Left hindlimb (tissue), 1 donor: ENCODE data around the gene ZNF274.
"Not testable (repeated sequence)": the region's sequence is repeated elsewhere in the genome, so short reads cannot be mapped to it uniquely, and the experiment has no call there.

Source experiments
- DNase-seq: peaks from one replicate; pipeline ENCODE4 v3.0.0-alpha.2; 2018

Gene ZNF274

DNA sequence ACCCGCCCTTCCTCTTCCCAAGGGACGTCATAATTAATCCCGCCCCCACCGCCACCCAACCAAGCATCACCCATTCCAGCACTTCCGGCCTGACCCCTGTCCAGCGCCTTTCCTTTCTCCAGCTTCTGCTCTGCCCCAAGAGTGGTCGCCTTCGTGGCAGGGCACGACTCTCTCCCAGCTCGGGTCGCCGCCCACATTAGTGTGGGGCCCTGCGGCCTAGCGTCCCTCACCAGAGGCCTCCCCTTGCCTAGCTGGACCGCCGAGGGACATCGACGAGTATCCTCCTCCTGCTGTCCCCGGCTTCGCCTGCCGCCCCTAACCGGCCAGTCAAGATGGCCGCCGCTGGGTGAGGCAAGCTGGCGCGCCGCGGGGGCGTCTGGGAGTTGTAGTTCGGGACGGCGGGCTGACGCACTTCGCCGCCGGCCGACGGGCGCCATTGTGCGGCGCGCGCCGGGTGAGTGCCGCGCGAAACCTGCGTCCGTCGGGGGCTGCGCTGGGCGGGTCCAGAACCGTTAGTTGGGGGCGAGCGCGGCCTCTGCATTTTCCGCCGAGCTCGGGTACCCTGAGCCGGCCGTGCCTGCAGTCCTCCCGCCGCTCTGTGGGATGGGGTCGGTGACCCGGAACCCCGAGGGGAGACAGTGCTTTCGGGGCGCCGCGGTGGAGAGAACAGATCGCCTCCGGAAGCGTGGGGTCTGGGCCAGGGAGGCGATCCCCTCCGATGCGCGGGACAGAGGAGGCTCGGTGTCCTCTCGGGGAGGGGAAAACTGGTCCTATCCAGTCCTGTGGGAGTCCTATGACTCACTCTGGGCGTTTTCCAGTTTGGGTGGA lies at the start of gene ZNF274:
Gene ZNF274, plus strand, starts transcription at position 73 of the 828 bp plus-strand sequence. CDS start 905 bp downstream, outside the sequence.
- DNase-seq: peak; percentile 92

DNA sequence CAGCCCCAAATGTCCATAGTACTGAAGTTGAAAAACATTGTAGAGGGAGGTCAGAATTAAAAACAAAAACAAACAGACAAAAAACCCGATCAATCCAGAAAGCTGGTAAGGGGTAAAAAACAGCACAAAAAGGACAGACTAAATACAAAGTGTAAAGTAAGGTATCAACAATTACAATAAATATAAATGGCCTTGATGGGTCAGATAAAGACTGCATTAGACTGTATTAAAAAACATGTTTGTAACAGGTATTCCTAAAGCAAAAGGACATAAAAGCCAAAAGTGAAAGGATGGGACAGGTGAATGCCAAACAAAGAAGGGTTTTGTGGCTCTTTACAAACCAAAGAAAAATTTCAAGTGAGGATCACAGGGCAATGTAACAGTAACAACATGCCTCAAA lies 48.6 kb upstream of the ZNF274 start:
- no peak for DNase-seq

DNA sequence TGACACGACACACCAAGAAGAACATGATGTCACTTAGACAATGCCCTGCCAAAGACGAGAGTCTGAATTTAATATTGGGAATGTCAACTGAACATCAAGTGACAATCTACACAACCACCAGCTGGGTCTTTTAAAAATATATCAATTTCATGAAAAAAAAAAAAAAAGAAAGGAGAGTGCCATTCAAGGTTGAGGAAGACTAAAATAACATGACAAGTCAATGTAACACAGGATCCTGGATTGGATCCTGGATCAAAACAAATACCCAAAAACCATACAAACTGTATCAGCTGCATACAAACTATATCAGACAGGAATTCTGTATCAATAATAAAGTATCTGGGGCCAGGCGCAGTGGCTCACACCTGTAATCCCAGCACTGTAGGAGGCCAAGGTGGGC lies 37.0 kb upstream of the ZNF274 start:
- DNase-seq: no peak

DNA sequence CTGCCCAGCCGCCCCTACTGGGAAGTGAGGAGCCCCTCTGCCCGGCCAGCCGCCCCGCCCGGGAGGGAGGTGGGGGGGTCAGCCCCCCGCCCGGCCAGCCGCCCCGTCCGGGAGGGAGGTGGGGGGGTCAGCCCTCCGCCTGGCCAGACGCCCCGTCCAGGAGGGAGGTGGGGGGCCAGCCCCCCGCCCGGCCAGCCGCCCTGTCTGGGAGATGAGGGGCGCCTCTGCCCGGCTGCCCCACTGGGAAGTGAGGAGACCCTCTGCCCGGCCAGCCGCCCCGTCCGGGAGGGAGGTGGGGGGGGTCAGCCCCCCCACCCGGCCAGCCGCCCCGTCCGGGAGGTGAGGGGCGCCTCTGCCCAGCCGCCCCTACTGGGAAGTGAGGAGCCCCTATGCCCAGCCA lies 35.4 kb upstream of the ZNF274 start:
- DNase-seq: not testable (repeated sequence)

DNA sequence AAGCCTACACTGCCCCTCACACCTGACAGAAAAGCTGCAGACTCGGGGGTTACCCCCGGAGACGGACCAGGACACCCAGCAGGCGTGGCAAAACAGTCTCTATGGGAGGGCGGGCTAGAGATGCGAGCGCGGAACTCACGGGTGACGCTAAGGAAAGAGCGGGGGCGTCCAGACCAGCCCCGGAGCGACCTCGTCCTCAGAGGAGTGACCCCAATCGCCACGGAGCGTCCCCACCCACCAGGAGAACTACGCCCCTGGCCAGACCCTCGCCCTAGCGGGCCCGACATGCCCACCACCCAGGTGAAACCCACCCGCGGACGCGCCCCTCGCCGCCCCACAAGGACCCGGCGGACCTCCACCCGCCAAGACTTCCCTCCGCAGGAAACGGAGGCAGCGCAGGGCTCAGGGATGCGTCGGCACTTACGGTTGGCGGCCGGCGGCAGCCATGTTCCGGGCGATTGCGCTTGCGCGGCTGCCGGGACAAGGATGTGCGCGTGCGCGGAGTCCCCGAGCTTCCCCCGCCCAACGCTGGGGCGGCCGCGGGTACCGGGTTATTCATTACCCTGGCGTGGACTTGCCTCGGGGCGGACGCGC lies 32.4 kb upstream of the ZNF274 start, which contains the start of gene ZNF329:
Gene ZNF329, minus strand, starts transcription at position 462 of the 594 bp plus-strand sequence. CDS start 21,286 bp downstream, outside the sequence.
- DNase-seq: peak; percentile 90

DNA sequence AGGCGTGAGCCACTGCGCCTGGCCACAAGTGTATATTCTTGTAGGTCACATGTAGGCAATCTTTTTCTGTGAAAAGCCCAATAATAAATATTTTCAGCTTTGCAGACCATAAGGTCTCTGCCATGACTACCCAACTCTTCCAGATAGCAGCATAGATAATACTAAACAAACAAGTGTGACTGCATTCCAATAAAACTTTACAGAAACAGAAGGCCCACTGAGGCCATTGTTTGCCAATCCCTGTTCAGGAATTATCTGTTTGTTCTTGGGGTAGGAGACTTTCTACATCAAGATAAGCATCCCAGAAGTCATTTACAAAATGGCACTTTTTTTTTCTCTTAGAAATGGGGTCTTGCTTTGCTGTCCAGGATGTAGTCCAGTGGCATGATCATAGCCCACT lies 29.5 kb upstream of the ZNF274 start:
- no peak for DNase-seq

DNA sequence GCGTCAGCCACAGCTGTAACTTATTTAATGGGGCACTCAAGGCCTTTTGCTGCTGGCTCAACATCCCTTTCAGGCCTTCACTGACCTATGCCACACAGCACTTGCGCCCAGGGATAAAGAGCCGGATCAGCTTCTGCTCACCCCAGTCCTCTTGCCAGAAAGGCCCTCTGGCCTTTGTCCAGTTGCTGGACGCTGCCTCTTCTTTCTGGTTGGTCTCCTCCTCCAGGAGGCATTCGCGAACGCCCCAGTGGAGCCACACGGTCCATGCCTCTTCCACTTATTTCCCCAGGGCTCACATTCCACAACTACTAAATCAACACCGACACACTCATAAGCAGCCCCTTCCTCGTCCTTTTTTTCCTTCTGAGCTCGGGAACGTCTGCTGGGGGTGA lies 28.6 kb upstream of the ZNF274 start:
- peak; percentile 62 for DNase-seq

DNA sequence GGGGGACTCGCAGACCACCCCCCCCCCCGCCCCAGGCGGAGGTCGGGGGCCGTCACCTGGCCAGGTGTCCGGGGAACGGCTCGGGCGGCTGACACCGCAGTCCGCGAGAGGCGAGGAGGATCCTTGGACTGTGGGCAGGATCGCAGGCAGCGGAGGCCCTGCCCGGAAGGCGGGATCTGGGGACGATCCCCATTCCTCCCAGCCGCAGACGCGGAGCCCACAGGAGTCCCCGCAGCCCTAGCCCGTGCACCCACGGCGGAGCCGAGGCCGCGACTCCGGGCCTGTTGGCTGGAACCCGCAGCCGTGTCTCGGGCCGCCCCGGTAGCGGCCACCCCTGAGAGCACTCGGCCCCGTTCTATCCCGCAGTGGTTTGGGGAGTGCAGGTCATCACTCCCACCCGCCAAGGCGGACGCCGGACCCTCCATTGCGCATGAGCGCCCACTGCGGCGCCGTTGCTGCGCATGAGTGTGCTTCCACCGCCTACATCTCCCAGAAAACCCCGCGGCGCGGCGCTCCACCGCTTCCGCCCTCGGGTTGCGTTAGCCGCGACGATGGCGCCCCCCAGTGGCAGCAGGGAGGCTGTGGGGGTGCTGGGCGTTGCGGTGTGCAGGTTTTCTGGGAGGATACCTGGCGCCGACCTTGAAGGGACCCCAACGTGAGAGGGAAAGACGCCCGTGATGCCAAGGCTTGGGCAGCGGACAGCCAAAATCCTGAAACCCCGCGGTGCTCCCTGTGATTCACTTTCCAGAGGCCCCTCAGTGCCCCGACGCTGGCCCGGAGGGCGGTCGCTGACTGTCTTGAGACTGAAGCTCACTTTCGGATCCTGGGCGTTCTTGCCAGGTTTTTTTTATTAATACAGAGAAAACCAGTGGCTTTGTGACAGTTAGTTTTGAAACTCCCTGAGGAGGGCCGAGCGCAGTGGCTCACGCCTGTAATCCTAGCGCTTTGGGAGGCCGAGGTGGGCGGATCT lies 27.9 kb upstream of the ZNF274 start:
- peak; percentile 97 for DNase-seq

DNA sequence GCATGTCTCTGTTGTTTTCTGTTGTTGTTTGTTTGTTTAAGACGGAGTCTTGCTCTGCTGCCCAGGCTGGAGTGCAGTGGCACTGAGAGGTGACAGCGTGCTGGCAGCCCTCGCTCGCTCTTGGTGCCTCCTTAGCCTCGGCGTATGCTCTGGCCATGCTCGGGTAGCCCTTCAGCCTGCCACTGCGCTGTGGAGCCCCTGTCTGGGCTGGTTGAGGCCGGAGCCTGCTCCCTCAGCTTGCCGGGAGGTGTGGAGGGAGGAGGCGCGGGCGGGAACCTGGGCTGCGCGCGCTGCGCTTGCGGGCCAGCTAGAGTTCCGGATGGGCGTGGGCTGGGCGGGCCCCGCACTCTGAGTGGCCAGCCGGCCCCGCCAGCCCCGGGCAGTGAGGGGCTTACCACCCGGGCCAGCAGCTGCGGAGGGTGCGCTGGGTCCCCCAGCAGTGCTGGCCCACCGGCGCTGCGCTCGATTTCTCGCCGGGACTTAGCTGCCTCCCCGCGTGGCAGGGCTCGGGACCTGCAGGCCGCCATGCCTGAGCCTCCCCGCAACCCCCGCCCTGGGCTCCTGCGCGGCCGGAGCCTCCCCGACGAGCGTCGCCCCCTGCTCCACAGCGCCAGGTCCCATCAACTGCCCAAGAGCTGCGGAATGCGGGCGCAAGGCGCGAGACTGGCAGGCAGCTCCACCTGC lies 25.7 kb upstream of the ZNF274 start:
- DNase-seq: no peak

DNA sequence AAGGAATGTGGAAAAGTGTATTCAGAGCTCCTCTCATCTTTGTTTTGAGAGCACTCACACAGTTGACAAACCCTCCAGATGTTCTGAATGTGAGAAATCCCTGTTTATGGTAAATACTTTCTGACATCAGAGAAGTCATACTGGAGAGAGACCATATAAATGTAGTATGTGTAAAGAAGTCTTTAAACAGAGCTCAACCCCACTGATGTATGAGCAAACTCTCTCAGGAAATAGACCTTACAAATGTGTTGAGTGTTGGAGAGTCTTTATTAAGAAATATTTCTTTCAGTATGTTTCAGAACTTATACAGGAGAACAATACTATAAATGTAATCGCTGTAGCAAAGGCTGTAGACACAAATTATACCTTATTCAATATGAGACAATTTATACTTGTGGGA lies 16.6 kb upstream of the ZNF274 start:
- no peak for DNase-seq

DNA sequence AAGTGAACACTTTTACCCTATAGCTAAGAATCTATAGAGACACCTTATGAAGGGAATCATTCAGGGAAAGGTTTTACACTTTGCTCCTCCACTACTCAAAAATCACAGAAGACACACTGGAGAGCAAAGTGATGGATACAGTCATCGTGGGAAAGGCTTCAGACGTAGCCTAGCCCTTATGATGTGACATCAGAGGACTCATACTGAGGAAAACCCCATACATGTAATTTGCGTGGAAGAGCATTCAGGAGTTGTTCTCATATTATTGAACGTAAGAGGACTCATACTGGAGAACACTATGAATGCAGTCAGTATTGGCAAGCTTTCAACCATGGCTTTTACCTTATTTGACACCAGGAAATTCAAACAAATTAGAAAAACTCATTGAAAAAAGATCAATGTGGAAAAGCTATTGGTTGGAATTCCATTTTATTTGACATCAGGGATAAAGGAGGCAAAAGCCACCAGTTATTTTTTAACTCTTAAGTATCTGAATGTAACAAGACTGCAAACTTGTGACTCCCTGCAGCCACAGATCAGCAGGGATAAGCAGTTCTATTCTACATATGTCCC lies 16.1 kb upstream of the ZNF274 start:
- no peak for DNase-seq

DNA sequence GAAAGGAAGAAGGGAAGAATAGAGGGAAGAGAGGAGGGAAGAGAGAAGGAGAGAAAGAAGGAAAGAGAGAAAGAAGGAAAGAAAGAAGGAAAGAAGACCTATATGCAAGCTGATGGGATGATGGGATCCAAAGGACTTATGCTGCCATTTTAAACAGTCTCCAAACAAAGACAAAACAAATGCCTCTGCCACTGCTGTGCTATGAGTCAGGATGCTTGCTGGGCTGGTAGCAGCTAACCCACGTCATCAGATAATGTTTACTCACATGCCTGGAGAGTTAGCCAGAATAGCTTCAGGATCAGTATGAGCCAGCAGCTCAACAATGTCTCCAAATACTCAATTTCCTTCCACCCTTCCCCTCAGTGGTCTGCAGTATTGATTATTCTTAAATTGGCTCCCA lies 12.0 kb upstream of the ZNF274 start:
- no peak for DNase-seq

DNA sequence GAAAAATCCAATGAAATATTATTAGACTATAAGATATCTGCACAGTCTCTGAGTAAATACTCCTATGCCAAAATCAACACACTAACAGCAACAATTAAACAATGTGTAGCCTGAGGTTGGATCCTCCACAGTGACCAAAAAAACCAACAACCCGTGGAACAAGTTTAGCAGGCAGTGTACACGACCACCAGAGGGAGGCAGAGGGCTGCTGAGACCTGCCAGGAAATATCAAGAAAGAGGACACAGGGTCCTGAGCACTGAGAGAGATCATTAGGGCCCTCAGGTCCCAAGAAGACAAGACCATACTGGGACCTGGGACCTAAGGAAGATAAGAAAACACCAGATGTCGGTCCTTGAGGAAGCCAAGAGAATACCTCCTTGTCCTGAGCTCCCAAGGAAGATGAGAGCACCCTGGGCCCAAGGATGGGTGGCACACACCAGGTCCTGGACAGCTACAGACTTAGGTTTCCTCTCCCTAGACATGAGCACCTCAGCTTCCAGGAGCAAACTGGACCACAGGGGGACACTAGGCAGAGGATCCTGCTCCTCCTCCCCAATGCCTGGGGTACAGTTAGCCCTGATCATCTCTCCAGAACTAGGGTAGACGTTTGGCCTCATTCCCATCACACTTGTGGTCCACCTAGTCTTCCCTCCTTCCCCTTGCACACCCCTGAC lies 822 bp upstream of the ZNF274 start:
- DNase-seq: no peak

DNA sequence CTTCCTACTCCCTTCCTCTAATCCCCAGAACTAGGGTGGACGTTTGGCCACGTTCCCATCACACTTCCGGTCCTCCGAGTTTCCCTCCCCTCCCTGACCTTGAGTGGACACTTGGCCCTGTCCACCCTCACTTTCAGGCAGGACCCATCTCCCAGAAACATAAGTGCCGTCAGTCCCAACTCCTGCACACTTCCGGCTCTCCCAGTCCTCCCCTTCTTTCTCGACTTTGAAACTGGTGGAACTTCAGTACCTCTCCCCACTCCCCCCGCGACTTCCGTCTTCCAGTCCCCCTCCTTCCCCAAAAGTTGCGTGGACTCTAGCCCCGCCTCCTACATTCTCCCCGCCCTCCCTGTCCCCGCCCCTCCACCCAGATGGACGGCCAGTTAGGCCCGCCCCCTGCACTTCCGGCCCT lies 278 bp upstream of the ZNF274 start:
- no peak for DNase-seq

DNA sequence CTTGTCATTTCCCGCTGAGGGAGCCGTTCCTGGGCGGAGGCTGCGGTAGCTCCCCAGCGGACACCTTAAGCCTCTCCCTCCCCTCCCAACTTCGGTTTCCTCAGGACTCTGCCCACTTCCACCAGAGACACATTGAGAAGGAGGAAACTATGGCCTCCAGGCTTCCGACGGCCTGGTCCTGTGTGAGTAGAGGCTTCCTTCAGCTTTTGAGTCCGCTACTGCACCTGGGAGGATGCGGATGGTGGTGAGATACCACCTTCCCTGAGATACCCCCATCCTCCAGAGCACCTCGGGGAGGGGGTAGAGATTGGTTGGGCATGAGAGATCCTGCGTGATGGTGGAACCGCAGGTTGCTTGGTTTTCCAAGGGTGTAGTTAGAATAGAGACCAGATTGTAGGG lies 955 bp downstream of the ZNF274 start:
- no peak for DNase-seq

DNA sequence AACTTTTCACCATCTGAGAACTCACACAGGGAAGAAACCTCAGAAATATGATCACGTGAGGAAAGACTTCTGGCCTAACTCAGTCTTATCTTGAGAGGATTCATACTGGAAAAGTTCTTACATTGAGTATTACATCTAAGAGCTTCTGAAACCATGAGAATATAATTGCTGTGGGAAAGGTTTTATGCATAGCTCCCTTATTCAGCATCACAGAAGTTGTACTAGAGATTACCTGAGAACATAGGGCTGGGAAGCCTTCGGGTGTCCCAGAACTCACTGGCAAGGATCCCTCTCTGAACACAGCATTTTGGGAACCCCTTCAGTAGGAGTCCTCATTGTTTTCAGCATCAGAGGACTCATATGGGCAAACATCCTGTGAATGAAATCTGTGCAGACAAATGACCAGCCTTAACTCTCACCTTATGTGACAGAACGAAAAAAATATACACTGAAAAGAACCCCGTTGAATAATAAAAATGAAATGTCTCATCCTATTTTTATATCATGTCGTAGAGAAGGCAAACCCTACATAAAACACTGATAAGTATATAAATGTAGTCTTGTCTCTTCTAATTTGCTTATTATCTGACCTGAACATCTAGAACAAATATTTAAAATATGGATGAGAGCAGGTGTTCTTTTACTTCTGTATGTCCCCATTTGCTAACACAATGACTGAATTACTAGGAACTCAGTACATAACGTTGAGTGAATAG lies 14.2 kb downstream of the ZNF274 start:
- DNase-seq: no peak

DNA sequence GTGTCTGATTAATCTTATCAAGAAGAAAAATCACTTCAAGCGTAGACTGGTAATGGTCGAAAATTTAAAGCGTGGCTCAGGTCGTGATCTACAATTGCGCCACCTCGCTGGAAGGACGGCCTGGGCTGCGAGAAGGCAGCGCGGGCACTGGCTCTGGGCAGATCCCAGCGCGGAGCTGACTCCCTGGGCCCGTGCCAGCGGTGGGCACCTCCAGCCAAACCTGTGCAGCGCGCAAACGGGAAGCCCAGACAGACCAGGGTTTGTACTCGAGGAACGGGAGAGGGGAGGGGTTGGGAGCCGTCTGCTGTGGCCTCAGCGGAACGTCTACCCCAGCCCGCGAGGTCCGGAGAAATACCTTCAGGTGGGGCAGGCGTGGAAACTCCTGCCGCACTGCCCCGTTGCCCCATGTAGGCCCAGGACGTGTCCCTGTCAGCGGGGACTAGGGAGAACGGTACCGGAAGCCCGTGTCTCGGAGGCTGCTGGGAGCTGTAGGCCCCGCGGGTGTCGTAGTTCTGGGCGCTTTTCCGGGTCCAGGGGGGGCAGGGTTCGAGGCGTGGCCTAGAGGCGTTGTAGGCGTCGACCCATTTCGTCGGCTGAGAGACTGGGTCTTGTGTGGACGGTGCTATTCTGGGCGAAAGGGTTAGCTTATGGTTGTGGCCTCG lies 21.1 kb downstream of the ZNF274 start:
- DNase-seq: no peak

DNA sequence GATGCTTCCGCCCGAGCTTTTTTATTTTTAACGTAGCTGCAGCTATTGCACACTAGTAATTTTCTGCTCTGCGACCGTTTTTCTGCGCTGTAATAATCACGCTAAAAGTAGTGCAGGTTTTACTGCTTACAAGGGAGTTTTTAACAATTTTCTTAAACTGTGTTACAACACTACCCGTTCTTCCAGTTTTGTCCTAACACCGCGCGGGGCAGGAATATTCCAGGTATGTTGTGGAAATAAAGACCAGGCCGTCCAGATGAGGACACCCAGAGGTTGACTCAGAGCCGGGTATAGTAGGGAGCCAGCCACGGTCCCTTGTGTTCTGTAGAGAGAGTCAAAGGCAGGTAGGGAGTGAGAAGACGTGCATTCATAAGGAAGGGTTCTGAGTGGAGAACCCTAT lies 21.7 kb downstream of the ZNF274 start:
- DNase-seq: no peak

DNA sequence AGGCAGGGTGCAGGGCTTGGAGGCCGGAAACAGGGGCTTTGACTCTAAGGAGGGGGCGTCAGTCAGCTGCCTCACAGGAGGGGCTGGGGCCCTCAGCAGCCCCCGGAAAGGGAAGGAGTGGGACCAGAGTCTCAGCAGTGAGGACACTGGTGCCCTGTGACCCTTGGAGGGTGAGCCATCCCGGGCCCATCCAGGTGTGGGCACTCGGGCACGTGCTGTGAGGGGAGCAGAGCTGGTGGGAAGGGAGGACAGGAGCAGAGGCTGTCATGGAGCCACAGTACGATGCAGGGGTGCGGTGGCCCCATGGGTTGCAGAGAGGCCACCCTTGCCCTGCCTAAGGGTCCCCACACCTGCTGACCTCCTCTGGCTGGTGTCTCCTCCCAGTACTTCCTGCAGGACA lies 26.7 kb downstream of the ZNF274 start:
- no peak for DNase-seq

DNA sequence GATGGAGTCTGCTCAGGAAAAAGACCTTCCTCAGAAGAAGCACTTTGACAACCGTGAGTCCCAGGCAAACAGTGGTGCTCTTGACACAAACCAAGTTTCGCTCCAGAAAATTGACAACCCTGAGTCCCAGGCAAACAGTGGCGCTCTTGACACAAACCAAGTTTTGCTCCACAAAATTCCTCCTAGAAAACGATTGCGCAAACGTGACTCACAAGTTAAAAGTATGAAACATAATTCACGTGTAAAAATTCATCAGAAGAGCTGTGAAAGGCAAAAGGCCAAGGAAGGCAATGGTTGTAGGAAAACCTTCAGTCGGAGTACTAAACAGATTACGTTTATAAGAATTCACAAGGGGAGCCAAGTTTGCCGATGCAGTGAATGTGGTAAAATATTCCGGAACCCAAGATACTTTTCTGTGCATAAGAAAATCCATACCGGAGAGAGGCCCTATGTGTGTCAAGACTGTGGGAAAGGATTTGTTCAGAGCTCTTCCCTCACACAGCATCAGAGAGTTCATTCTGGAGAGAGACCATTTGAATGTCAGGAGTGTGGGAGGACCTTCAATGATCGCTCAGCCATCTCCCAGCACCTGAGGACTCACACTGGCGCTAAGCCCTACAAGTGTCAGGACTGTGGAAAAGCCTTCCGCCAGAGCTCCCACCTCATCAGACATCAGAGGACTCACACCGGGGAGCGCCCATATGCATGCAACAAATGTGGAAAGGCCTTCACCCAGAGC lies 29.6 kb downstream of the ZNF274 start:
- DNase-seq: no peak
